Lower lobe of right lung (tissue), 2 donors: ENCODE results near the gene TBC1D20. TPM values are rescaled to one million over a fixed set of nuclear protein-coding genes. Genes with fewer than 3 reads are reported as not detected.
A peak's percentile ranks its signal among the peaks of the same experiment; 100 is the strongest.

Experiments
- ATAC-seq, 2 donors: fragments of 200-7000 bp; cut with Tn5 transposase; one replicate each; pipeline ENCODE4 v1.9.1; 2020 to 2022; ENCODE audit warnings: mild to moderate bottlenecking in 2 of 2, moderate library complexity in 2 of 2
- DNase-seq: peaks from one replicate; pipeline ENCODE4 v3.0.0-alpha.2; 2020
- H3K27ac ChIP-seq: fragments of 200-600 bp; one replicate; pipeline ENCODE4 v1.8.0; 2022
- H3K27me3 ChIP-seq: fragments of 200-600 bp; one replicate; pipeline ENCODE4 v1.8.0; 2022; ENCODE audit warnings: low read depth
- H3K36me3 ChIP-seq: fragments of 200-600 bp; one replicate; pipeline ENCODE4 v1.8.0; 2022; ENCODE audit warnings: mild to moderate bottlenecking
- H3K4me1 ChIP-seq: fragments of 200-600 bp; one replicate; pipeline ENCODE4 v1.8.0; 2022
- H3K4me3 ChIP-seq: fragments of 200-600 bp; one replicate; pipeline ENCODE4 v1.8.0; 2022; ENCODE audit warnings: mild to moderate bottlenecking
- H3K9me3 ChIP-seq: fragments of 200-600 bp; one replicate; pipeline ENCODE4 v1.8.0; 2022
- CTCF ChIP-seq: fragments of 200-600 bp; IDR thresholded peaks from one replicate; pipeline ENCODE4 v1.8.0; 2022; ENCODE audit warnings: antibody characterized with exemption, mild to moderate bottlenecking
- intact Hi-C: fragments of 100-400 bp; cut with DNase I; formaldehyde crosslinking; loops from one replicate; pipeline ENCODE4 v1.11.0; 2022
- total RNA-seq: library from RNA; stranded (reverse); fragmentation: NEBNext Ultra II Directional; extraction: Animal tissue kit (Norgen Biotek cat#: 25700); gene quantifications from one replicate; pipeline ENCODE4 v1.2.1, GENCODE V29; 2021
- donor health status: DM: no; HTN: yes; CAD: no; lungs with severe emphysema.

TBC1D20 gene
- total RNA-seq, 1 donor from 2014 or later = 40.3 TPM

- no peak for TF ChIP-seq CTCF
- Histone ChIP-seq H3K4me3 (no peak overlapping the region), H3K4me1 (no peaks in the 10 kb centered on the region), H3K9me3 (no peaks in the 10 kb centered on the region), H3K27ac (no peak overlapping the region), H3K36me3 (peaks cover 2% of the 10 kb centered on the region), H3K27me3 (no peaks in the 10 kb centered on the region)
- ATAC-seq (no peak), DNase-seq (no peak)
- intact Hi-C loops = loop anchor here (10.0 kb wide), 1 partner anchor 118 kb away; no protein-coding TSS in a partner anchor
Measured at GRCh38 chr20:472889-473292, 10.6 kb upstream of the TBC1D20 start.

DNA sequence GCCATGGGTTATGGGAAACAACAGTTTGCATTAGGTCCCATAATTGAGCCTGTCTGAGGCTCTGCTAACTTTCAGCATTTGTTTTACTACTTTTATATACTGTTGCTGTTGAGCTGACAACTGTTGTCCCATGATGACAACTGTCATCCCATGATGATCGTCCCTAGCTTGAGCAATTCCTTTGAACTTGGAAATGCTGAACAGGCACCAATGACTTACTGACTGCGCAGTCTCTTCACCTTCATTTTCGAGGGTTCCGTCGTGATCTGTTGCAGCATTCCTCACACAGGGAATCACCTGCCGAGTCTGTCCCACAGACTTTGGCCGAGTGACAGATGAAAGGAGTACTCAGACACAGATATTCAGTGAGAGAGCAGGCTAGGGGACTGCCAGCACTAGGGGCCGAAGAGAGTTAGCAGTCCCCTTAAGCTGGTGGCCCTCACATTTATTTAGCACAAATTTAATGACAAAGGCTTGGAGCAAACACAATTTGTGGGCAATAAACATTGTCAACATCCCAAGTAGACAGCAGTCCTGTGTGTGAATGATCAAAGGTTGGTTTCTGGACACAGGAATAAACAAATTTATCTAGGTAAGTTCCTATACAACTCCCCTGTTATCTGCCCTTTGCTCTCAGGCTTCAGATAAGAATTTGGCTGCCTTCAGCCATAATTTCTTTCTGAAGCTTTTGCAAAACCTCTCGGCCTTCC, 10.0 kb upstream of the TBC1D20 start:
- DNase-seq = no peak
- intact Hi-C loops = loop anchor here (10.0 kb wide), 1 partner anchor 117 kb away; no protein-coding TSS in a partner anchor

GRCh38 chr20:469746-470490, 7.6 kb upstream of the TBC1D20 start:
- intact Hi-C loops = loop anchor here (10.0 kb wide), 1 partner anchor 115 kb away; no protein-coding TSS in a partner anchor
- DNase-seq (no peak), ATAC-seq (no peak)
- Histone ChIP-seq H3K9me3 (no peaks in the 10 kb centered on the region), H3K36me3 (no peaks in the 10 kb centered on the region), H3K4me1 (no peaks in the 10 kb centered on the region), H3K27me3 (no peaks in the 10 kb centered on the region), H3K27ac (no peak overlapping the region), H3K4me3 (no peak overlapping the region)
- TF ChIP-seq CTCF = no peak

More for the DNA sequence above, 10.0 kb upstream of the TBC1D20 start:
- H3K27ac ChIP-seq = no peak overlapping the region
- no peaks in the 10 kb centered on the region for H3K4me1 ChIP-seq
- no peaks in the 10 kb centered on the region for H3K9me3 ChIP-seq
- no peak overlapping the region for H3K4me3 ChIP-seq
- no peak for ATAC-seq
- TF ChIP-seq CTCF = no peak
- H3K36me3 ChIP-seq = no peaks in the 10 kb centered on the region
- H3K27me3 ChIP-seq = no peaks in the 10 kb centered on the region

- H3K4me1 ChIP-seq = peaks cover 5% of the 10 kb centered on the region
- DNase-seq (no peak), ATAC-seq (no peak)
- no peaks in the 10 kb centered on the region for H3K36me3 ChIP-seq
- H3K9me3 ChIP-seq = no peaks in the 10 kb centered on the region
- H3K27me3 ChIP-seq = no peaks in the 10 kb centered on the region
- no peak for TF ChIP-seq CTCF
- H3K4me3 ChIP-seq = no peak overlapping the region
- no peak overlapping the region for H3K27ac ChIP-seq
- intact Hi-C loops = no loop called here
Measured at GRCh38 chr20:467755-468154, 5.4 kb upstream of the TBC1D20 start.

- peak; percentile 75 for DNase-seq
- peak; percentile 75 to 79 for ATAC-seq
- peak overlapping the region; percentile 90 for H3K27ac ChIP-seq
- no peak for TF ChIP-seq CTCF
- peak overlapping the region; percentile 86 for H3K4me3 ChIP-seq
- no peaks in the 10 kb centered on the region for H3K36me3 ChIP-seq
- no peaks in the 10 kb centered on the region for H3K9me3 ChIP-seq
- intact Hi-C loops = no loop called here
- H3K27me3 ChIP-seq = no peaks in the 10 kb centered on the region
- H3K4me1 ChIP-seq = peaks cover 52% of the 10 kb centered on the region
Measured at GRCh38 chr20:461254-462198, 807 bp downstream of the TBC1D20 start.
